Mesenteric fat pad (tissue), 1 donor: ENCODE results near the gene SLC2A5. TPM values are rescaled to one million over a fixed set of nuclear protein-coding genes. Genes with fewer than 3 reads are reported as not detected.

ENCODE experiments used
- DNase-seq: peaks from one replicate; pipeline ENCODE4 v3.0.0-alpha.2; 2020; ENCODE audit warnings: low spot score
- total RNA-seq: library from RNA; stranded (reverse); fragmentation: NEBNext Ultra II Directional; extraction: Animal tissue kit (Norgen Biotek cat#: 25700); gene quantifications from one replicate; pipeline ENCODE4 v1.2.1, GENCODE V29; 2021
- donor health status: DM: yes; HTN: yes; CAD: no.

The SLC2A5 gene
- total RNA-seq, 1 donor from 2014 or later: 12.9 TPM

GRCh38 chr1:9065213-9065751 lies 4.2 kb downstream of the SLC2A5 start:
- DNase-seq: no peak

GRCh38 chr1:9062846-9063245 lies 6.6 kb downstream of the SLC2A5 start:
- no peak for DNase-seq

GRCh38 chr1:9062021-9062471 lies 7.4 kb downstream of the SLC2A5 start:
- DNase-seq: no peak

- DNase-seq: no peak
Measured at GRCh38 chr1:9061252-9061960, 8.0 kb downstream of the SLC2A5 start.

GRCh38 chr1:9059891-9060744 lies 9.3 kb downstream of the SLC2A5 start:
- DNase-seq: no peak

GRCh38 chr1:9058465-9058864 lies 11.0 kb downstream of the SLC2A5 start:
- DNase-seq: no peak

- DNase-seq: no peak
Measured at GRCh38 chr1:9057851-9058250, 11.6 kb downstream of the SLC2A5 start.

- no peak for DNase-seq
Measured at GRCh38 chr1:9052272-9053049, 17.0 kb downstream of the SLC2A5 start.

GRCh38 chr1:9051379-9051778 lies 18.1 kb downstream of the SLC2A5 start:
- no peak for DNase-seq

GRCh38 chr1:9050803-9051202 lies 18.6 kb downstream of the SLC2A5 start:
- no peak for DNase-seq

- no peak for DNase-seq
Measured at GRCh38 chr1:9048551-9048950, 20.9 kb downstream of the SLC2A5 start.

- DNase-seq: no peak
Measured at GRCh38 chr1:9047019-9047418, 22.4 kb downstream of the SLC2A5 start.

GRCh38 chr1:9045861-9046510 lies 23.4 kb downstream of the SLC2A5 start:
- DNase-seq: no peak

- DNase-seq: no peak
Measured at GRCh38 chr1:9044236-9044635, 25.2 kb downstream of the SLC2A5 start.

- DNase-seq: no peak
Measured at GRCh38 chr1:9042272-9042671, 27.2 kb downstream of the SLC2A5 start.

GRCh38 chr1:9041116-9041779 lies 28.2 kb downstream of the SLC2A5 start:
- DNase-seq: no peak

- no peak for DNase-seq
Measured at GRCh38 chr1:9040659-9041030, 28.8 kb downstream of the SLC2A5 start.

GRCh38 chr1:9039761-9040658 lies 29.4 kb downstream of the SLC2A5 start:
- no peak for DNase-seq
